GM21786 (cell line): ENCODE data around the gene DDX39A.
"Not testable (repeated sequence)": the region's sequence is repeated elsewhere in the genome, so short reads cannot be mapped to it uniquely, and the experiment has no call there.

Experiments used
- ATAC-seq: cut with Tn5 transposase; IDR thresholded peaks from one replicate; pipeline ENCODE4 v1.9.1; 2021; ENCODE audit not compliant: unreplicated experiment

DDX39A gene

DNA sequence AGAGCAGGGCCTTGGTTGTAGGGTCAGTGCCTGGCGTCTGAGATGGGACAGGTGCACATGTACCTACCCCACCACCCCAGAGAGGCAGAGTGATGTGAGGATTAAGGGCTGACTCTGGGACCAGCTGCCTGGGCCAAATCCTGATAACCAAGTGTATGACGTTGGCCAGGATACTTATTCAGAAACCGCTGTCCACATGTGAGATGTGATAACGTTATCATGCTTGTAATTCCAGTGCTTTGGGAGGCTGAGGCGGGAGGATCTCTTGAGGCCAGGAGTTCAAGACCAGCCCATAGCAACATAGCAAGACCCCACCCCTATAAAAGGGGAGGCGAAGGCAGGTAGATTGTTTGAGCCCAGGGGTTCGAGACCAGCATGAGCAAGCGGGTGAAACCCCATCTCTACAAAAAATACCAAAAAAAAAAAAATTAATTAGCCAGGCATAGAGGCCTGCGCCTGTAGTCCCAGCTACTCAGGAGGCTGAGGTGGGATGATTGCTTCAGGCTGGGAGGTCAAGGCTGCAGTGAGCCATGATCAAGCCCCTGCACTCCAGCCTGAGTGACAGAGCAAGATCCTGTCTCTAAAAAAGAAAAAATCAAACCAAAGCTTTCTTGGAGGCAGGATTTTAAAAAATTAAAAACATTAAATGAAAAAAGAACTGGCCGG is 27.9 kb downstream of the DDX39A start:
- no peak for ATAC-seq

GRCh38 chr19:14390548-14390947 is 28.6 kb downstream of the DDX39A start:
- ATAC-seq, result no peak

DNA sequence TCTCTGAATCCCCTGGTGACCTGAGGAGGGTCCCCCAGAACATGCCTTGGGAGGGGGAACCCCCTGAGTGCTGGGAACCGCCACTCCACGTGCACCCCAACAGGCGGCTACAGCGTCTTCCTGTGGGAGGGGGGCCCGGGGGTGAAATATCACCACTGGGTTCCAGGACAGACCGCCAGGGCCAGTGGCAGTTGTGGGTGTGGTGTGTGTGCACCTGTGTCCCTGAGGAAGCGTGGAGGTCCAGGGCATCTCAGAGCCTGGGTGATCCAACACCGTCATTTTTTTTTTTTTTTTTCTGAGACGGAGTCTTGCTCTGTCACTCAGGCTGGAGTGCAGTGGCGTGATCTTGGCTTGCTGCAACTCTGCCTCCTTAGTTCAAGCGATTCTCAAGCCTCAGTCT is 33.6 kb downstream of the DDX39A start:
- no peak for ATAC-seq

DNA sequence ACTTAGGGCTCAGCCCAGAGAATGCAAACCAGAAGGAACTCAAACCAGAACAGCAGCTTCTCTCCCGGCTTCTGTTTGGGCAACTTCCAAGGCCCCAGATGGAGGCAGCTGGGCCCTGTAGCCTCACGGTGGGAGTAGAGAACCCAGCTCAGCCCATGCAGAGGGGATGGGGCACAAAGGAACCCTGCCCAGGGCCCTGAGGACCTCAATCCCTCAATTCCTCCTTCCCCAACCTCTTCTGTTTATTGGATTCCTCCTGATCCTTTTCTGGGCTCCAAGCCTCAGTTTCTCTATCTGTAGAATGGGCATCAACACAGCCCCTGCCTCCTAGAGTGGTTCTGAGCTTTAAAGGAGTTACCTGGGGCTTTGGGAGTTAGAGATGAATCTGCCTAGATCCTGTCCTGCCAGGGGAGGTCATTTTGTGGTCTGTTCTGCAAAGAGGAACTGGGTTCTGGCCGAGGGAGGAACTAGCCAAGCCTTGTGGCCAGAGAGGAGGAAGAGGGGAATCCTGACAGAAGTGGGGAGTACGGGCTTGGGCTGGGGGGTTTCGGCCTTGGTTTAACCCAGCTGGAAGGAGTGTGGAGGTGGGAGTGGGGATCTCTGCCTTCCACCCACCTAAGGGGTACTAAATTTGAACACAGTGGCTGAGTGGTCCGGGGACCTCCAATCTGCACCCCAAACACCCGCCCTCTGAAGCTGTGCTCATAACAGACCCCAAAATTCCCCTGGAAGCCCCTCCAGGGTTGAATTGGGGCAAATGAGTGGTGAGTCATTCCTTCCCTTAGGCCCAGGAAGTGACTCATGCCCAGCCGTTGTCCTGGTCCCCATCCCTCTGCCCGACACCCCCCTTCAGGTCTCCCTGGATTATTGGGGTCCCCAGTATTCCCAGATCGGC is 35.2 kb downstream of the DDX39A start:
- no peak for ATAC-seq

GRCh38 chr19:14381689-14382474 is 37.3 kb downstream of the DDX39A start:
- no peak for ATAC-seq

DNA sequence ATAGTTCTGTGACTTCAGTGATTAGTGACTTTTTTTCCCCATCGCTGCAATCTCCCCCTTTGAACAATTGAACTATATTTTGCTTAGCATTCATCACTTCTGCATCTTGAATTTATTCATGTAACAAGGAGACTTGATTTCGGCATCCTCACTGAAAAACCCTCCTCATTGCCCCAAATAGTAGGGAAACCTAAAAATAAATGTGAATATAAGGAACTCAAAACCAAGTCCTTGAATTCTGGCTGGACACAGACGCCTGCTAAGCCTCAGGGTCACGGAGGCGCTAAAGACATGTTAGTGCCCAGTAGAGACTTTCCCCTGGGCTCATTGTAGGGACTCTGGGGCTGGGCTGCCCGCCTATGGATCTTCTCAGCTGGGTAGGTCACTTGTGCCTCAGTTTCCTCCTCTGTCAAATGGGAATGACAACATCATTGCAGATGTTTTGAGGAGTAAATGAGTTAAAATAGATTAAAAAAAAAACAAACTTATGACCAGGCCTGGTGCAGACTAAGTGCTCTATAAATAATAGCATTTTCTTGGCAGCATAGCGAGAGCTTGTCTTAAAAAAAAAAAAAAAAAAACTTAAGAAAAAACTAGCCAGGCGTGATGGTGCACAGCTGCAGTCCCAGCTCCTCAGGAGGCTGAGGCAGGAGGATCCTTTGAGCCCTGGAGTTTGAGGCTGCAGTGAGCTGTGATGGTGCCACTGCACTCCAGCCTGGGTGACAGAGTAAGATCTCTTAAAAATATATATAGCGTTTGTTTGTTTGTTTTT is 39.7 kb downstream of the DDX39A start:
- ATAC-seq, result no peak

GRCh38 chr19:14378890-14379289 is 40.3 kb downstream of the DDX39A start:
- no peak for ATAC-seq

DNA sequence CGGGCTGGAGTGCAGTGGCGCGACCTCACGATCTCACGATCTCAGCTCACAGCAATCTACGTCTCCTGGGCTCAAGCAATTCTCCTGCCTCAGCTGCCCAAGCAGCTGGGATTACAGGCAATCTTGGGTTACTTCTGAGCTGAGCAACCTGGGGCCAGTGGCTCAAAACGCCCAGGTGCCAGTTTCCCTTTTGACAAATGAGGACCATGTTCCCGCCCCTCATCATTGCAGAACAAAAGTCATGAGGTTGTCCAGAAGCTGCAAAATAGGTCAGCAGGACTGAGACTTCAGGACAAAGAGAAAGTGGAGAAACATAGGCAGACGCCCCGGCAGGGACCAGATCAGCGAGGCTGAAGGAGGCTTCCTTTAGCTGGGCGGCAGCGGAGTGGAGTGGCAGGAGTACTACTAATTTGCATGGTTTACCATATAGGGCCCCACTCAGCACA is 41.2 kb downstream of the DDX39A start:
- no peak for ATAC-seq

DNA sequence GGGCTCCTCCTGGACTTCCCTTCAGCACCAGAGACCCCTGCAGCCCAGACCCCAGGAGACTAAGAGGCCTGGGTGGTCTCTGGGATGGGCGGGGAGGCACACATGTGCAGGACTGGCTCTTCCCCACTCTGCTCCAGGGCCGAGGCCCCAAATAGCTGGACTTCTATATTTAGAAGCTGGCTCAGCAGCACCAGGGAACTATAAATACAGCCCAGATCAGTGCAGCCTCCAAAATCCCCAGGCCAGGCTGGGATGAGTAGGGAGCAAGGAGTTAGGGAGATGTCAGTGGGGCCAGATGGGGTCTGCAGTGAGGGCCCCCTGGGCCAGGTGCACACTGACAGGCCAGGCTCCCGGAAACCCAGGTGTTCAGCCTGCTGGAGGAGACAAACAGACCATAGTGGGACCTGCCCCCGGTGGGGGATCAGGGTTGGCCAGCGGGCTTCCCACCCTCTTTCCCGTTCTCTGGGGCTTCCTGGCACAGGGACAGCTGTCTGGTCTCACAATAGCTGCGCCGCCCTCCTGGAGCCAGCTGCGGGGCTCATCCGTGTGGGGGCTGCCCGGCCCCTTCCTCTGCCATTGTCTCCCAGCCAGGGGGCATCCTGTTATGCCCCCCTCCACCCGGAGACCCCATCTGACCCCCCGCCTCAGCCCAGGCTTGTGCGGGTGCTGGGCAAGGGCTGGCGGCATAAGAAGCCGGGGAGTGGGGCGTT is 43.4 kb downstream of the DDX39A start:
- peak; percentile 24 for ATAC-seq

DNA sequence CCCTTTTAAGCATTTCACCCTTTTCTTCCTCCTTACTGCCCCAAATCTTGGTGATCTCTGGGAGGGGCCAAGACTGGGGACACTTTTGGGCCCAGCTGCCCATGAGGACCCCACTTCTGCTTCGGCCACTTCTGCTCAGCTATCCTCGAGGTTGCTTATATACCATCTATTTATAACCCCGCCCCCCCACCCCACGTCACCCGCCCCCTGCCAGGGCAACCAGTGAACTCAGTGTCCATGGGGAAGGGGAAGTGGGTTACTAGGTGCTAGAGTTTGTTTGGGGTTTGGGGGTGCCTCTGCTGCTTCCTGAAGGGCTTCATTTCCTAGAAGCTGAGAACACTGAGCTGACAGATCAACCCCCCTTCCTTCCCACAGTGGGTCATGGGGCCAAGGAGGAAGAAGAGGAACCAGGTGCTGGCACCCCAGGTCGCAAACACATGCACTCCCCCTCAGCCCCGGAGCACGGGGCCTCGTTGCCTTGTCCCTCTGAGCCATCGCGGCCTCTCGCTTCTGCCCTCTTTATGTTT is 44.0 kb downstream of the DDX39A start:
- peak; percentile 43 for ATAC-seq

GRCh38 chr19:14374313-14374712 is 44.8 kb downstream of the DDX39A start:
- ATAC-seq, result not testable (repeated sequence)

GRCh38 chr19:14372384-14373077 is 46.6 kb downstream of the DDX39A start:
- not testable (repeated sequence) for ATAC-seq

DNA sequence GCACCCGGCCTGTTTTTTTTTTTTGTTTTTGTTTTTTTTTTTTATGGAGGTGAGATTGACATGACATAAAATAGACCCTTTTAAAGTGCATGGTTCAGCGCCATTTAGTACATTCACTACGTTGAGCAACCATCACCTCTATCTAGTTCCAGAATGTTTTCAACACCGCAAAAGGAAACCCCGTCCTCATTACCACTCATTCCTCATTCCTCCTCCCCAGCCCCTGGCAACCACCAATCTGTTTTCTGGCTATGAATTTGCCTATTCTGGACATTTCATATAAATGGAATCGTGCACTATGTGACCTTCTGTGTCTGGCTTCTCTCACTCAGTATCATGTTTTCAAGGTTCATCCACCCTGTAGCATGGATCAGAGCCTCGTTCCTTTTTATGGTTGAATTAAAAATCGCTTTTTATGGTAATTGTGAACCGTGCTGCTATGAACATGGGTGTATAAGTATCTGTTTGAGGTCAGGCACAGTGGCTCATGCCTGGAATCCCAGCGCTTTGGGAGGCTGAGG is 47.8 kb downstream of the DDX39A start:
- no peak for ATAC-seq

DNA sequence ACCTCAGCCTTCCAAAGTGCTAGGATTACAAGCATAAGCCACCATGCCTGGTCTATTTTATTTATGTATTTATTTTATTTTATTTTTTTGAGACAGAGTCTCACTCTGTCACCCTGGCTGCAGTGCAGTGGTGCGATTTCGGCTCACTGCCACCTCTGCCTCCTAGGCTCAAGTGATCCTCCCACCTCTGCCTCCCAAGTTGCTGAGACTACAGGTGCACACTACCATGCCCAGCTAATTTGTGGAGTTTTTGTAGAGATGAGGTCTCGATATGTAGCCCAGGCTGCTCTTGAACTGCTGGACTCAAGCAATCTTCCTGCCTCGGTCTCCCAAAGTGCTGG is 48.2 kb downstream of the DDX39A start:
- no peak for ATAC-seq

- no peak for ATAC-seq
These were observed 48.8 kb downstream of the DDX39A start for GRCh38 chr19:14370169-14370939.

DNA sequence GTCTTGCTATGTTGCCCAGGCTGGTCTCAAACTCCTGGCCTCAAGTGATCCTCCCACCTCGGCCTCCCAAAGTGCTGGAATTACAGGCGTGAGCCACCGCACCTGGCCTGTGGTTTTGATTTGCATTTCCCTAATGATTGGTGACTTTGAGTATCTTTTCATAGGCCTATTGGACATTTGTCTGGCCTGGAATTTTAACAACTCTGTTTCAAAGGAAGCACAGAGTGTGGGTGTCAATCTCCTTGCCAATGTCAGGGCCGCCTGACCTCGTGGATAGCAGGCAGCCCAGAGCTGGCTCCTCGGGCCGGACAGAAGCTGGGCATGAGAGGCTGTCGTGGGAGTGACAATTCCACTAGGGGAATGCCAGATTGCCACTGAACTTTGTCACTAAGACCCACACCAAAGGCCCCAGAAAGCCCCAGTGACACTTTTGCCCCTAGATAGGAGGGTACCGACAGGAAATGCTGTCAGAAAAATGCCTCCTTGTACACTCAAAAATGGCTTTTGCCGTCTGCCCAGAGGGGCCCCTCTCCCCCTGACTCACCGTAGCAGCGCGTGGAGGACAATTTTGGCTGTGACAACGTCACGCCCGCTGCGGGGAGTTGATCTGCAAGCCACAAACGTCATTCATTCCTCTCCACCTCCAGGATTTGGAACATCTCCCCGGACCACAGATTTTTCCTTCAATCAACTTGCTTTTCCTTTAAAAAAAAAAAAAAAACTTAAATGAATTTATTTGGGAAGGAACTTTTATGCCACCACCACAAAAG is 49.6 kb downstream of the DDX39A start:
- no peak for ATAC-seq

- no peak for ATAC-seq
These were observed 51.1 kb downstream of the DDX39A start for GRCh38 chr19:14368011-14368513.
